WTC11 (cell line): ENCODE data around the gene B3GNT9. TPM values are rescaled to one million over a fixed set of nuclear protein-coding genes. Genes with fewer than 3 reads are reported as not detected.

Source experiments
- CREB1 ChIP-seq: sonication (generic); formaldehyde crosslinking; IDR thresholded peaks from 2 replicates; pipeline ENCODE4 v1.8.0; 2023; ENCODE audit warnings: mild to moderate bottlenecking, missing genetic modification reagents
- EMX1 ChIP-seq: fragments of 250-450 bp; sonication (Bioruptor Pico); IDR thresholded peaks from 2 replicates; pipeline ENCODE4 v1.8.0; 2021; ENCODE audit warnings: mild to moderate bottlenecking
- ETV6 ChIP-seq: sonication (generic); formaldehyde crosslinking; IDR thresholded peaks from 2 replicates; pipeline ENCODE4 v1.8.1; 2022; ENCODE audit warnings: mild to moderate bottlenecking, missing genetic modification reagents
- GRHL2 ChIP-seq: fragments of 250-450 bp; sonication (Bioruptor Pico); IDR thresholded peaks from 2 replicates; pipeline ENCODE4 v1.8.0; 2022; ENCODE audit warnings: mild to moderate bottlenecking, moderate library complexity; ENCODE audit not compliant: insufficient replicate concordance, severe bottlenecking
- NR1H2 ChIP-seq: sonication (generic); formaldehyde crosslinking; IDR thresholded peaks from 2 replicates; pipeline ENCODE4 v1.9.0; 2021; ENCODE audit warnings: mild to moderate bottlenecking, moderate library complexity, missing genetic modification reagents
- SMAD4 ChIP-seq: sonication (generic); formaldehyde crosslinking; IDR thresholded peaks from 2 replicates; pipeline ENCODE4 v1.8.0; 2022; ENCODE audit warnings: mild to moderate bottlenecking, missing genetic modification reagents
- ZNF219 ChIP-seq: sonication (generic); formaldehyde crosslinking; IDR thresholded peaks from 2 replicates; pipeline ENCODE4 v1.8.0; 2023; ENCODE audit warnings: missing genetic modification reagents, mild to moderate bottlenecking, borderline replicate concordance
- ZNF232 ChIP-seq: sonication (generic); formaldehyde crosslinking; IDR thresholded peaks from 2 replicates; pipeline ENCODE4 v1.8.0; 2022; ENCODE audit warnings: mild to moderate bottlenecking, missing genetic modification reagents
- total RNA-seq: library from RNA; stranded (reverse); gene quantifications from 3 replicates; pipeline ENCODE4 v1.2.3, GENCODE V29; 2021
- TF ChIP-seq, protein P1 (sequence below): sonication (generic); formaldehyde crosslinking; IDR thresholded peaks from 2 replicates; pipeline ENCODE4 v1.8.1; 2023; ENCODE audit warnings: mild to moderate bottlenecking, missing genetic modification reagents, borderline replicate concordance
- TF ChIP-seq, protein P2 (sequence below): sonication (generic); formaldehyde crosslinking; IDR thresholded peaks from 2 replicates; pipeline ENCODE4 v1.8.1; 2022; ENCODE audit warnings: mild to moderate bottlenecking, missing genetic modification reagents, moderate library complexity, borderline replicate concordance
- TF ChIP-seq, protein P3 (sequence below): sonication (generic); formaldehyde crosslinking; IDR thresholded peaks from 2 replicates; pipeline ENCODE4 v1.8.0; 2022; ENCODE audit warnings: mild to moderate bottlenecking, missing genetic modification reagents
- TF ChIP-seq, protein P4 (sequence below): sonication (generic); formaldehyde crosslinking; IDR thresholded peaks from 2 replicates; pipeline ENCODE4 v1.8.1; 2023; ENCODE audit warnings: mild to moderate bottlenecking, missing genetic modification reagents
- TF ChIP-seq, protein P5 (sequence below): sonication (generic); formaldehyde crosslinking; IDR thresholded peaks from 2 replicates; pipeline ENCODE4 v1.8.0; 2023; ENCODE audit warnings: missing genetic modification reagents, mild to moderate bottlenecking, borderline replicate concordance
- TF ChIP-seq, protein P6 (sequence below): fragments of 200-600 bp; IDR thresholded peaks from 2 replicates; pipeline ENCODE4 v1.8.0; 2022; ENCODE audit warnings: antibody characterized with exemption
- TF ChIP-seq, protein P7 (sequence below): sonication (generic); formaldehyde crosslinking; IDR thresholded peaks from 2 replicates; pipeline ENCODE4 v1.8.1; 2023; ENCODE audit warnings: mild to moderate bottlenecking, moderate library complexity, missing genetic modification reagents
- TF ChIP-seq, protein P8 (sequence below): sonication (generic); formaldehyde crosslinking; IDR thresholded peaks from 2 replicates; pipeline ENCODE4 v1.8.0; 2022; ENCODE audit warnings: mild to moderate bottlenecking, missing genetic modification reagents

The B3GNT9 gene
- total RNA-seq, 1 experiment from 2014 or later, result 6.4 TPM

DNA sequence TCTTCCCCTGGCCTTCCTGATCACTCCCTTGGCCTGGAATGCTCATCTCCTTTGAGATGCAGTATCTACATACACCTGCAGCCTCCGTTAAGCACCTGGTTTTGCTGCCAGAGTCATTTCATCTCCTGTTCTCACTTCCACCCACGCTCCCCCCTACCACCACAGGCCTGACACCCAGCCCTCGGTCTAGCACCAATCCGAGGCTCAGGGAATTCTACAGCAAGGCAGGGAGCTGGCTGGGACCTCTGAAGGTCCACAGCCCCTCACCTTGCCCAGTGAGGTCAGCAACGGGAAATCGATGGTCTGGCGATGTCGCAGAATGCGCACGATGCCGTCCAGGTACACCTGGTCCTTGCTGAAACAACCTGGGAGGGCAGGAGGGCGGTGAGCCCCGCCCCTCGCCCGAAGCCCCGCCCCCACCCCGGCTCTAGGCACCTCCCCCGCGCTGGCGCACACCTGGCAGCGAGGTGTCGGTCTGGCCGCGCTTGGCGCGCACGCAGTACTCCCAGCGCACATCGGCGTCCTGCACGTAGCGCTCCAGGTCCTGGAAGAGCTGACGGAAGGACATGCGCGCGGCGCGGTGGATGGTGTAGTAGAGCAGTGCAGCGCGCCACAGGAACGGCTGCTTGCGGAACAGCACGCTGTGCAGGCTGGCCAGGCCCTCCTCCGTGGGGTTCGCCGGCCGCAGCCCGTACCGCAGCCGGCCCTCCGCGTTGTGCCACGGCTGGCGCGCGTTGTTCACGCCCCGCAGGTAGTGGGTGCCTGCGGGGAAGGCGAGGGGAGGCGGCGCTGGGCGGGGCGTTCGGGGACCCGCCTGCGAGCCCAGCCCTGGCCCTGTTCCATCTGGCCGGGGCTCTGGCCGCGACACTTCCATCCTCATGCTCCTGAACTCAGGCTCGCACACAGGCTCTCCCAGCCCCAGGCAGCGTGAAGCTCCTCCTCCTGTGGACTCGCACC is 27.2 kb upstream of the B3GNT9 start (continued):
- TF ChIP-seq, protein P1, sequence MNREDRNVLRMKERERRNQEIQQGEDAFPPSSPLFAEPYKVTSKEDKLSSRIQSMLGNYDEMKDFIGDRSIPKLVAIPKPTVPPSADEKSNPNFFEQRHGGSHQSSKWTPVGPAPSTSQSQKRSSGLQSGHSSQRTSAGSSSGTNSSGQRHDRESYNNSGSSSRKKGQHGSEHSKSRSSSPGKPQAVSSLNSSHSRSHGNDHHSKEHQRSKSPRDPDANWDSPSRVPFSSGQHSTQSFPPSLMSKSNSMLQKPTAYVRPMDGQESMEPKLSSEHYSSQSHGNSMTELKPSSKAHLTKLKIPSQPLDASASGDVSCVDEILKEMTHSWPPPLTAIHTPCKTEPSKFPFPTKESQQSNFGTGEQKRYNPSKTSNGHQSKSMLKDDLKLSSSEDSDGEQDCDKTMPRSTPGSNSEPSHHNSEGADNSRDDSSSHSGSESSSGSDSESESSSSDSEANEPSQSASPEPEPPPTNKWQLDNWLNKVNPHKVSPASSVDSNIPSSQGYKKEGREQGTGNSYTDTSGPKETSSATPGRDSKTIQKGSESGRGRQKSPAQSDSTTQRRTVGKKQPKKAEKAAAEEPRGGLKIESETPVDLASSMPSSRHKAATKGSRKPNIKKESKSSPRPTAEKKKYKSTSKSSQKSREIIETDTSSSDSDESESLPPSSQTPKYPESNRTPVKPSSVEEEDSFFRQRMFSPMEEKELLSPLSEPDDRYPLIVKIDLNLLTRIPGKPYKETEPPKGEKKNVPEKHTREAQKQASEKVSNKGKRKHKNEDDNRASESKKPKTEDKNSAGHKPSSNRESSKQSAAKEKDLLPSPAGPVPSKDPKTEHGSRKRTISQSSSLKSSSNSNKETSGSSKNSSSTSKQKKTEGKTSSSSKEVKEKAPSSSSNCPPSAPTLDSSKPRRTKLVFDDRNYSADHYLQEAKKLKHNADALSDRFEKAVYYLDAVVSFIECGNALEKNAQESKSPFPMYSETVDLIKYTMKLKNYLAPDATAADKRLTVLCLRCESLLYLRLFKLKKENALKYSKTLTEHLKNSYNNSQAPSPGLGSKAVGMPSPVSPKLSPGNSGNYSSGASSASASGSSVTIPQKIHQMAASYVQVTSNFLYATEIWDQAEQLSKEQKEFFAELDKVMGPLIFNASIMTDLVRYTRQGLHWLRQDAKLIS (CRISPR knock-in tag), result no peak
- TF ChIP-seq ZNF219 (CRISPR knock-in tag) (no peak), CREB1 (CRISPR knock-in tag) (0 out of 2 replicates have a peak, but pooled peaks have one; percentile 25), NR1H2 (no peak), SMAD4 (no peak), ZNF232 (CRISPR knock-in tag) (no peak; the same call in 1 of the 2 replicates), ETV6 (peak; percentile 9; the same call in 1 of the 2 replicates), EMX1 (CRISPR knock-in tag) (no peak), GRHL2 (CRISPR knock-in tag) (no peak)
- TF ChIP-seq, protein P2, sequence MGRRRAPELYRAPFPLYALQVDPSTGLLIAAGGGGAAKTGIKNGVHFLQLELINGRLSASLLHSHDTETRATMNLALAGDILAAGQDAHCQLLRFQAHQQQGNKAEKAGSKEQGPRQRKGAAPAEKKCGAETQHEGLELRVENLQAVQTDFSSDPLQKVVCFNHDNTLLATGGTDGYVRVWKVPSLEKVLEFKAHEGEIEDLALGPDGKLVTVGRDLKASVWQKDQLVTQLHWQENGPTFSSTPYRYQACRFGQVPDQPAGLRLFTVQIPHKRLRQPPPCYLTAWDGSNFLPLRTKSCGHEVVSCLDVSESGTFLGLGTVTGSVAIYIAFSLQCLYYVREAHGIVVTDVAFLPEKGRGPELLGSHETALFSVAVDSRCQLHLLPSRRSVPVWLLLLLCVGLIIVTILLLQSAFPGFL (CRISPR knock-in tag), result no peak
- TF ChIP-seq, protein P3, sequence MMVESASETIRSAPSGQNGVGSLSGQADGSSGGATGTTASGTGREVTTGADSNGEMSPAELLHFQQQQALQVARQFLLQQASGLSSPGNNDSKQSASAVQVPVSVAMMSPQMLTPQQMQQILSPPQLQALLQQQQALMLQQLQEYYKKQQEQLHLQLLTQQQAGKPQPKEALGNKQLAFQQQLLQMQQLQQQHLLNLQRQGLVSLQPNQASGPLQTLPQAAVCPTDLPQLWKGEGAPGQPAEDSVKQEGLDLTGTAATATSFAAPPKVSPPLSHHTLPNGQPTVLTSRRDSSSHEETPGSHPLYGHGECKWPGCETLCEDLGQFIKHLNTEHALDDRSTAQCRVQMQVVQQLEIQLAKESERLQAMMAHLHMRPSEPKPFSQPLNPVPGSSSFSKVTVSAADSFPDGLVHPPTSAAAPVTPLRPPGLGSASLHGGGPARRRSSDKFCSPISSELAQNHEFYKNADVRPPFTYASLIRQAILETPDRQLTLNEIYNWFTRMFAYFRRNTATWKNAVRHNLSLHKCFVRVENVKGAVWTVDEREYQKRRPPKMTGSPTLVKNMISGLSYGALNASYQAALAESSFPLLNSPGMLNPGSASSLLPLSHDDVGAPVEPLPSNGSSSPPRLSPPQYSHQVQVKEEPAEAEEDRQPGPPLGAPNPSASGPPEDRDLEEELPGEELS (CRISPR knock-in tag), result 0 out of 2 replicates have a peak, but pooled peaks have one; percentile 55
- TF ChIP-seq, protein P4, sequence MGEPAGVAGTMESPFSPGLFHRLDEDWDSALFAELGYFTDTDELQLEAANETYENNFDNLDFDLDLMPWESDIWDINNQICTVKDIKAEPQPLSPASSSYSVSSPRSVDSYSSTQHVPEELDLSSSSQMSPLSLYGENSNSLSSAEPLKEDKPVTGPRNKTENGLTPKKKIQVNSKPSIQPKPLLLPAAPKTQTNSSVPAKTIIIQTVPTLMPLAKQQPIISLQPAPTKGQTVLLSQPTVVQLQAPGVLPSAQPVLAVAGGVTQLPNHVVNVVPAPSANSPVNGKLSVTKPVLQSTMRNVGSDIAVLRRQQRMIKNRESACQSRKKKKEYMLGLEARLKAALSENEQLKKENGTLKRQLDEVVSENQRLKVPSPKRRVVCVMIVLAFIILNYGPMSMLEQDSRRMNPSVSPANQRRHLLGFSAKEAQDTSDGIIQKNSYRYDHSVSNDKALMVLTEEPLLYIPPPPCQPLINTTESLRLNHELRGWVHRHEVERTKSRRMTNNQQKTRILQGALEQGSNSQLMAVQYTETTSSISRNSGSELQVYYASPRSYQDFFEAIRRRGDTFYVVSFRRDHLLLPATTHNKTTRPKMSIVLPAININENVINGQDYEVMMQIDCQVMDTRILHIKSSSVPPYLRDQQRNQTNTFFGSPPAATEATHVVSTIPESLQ, result no peak
- TF ChIP-seq, protein P5, sequence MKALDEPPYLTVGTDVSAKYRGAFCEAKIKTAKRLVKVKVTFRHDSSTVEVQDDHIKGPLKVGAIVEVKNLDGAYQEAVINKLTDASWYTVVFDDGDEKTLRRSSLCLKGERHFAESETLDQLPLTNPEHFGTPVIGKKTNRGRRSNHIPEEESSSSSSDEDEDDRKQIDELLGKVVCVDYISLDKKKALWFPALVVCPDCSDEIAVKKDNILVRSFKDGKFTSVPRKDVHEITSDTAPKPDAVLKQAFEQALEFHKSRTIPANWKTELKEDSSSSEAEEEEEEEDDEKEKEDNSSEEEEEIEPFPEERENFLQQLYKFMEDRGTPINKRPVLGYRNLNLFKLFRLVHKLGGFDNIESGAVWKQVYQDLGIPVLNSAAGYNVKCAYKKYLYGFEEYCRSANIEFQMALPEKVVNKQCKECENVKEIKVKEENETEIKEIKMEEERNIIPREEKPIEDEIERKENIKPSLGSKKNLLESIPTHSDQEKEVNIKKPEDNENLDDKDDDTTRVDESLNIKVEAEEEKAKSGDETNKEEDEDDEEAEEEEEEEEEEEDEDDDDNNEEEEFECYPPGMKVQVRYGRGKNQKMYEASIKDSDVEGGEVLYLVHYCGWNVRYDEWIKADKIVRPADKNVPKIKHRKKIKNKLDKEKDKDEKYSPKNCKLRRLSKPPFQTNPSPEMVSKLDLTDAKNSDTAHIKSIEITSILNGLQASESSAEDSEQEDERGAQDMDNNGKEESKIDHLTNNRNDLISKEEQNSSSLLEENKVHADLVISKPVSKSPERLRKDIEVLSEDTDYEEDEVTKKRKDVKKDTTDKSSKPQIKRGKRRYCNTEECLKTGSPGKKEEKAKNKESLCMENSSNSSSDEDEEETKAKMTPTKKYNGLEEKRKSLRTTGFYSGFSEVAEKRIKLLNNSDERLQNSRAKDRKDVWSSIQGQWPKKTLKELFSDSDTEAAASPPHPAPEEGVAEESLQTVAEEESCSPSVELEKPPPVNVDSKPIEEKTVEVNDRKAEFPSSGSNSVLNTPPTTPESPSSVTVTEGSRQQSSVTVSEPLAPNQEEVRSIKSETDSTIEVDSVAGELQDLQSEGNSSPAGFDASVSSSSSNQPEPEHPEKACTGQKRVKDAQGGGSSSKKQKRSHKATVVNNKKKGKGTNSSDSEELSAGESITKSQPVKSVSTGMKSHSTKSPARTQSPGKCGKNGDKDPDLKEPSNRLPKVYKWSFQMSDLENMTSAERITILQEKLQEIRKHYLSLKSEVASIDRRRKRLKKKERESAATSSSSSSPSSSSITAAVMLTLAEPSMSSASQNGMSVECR, result peak; percentile 73; the same call in 1 of the 2 replicates
- TF ChIP-seq, protein P6, sequence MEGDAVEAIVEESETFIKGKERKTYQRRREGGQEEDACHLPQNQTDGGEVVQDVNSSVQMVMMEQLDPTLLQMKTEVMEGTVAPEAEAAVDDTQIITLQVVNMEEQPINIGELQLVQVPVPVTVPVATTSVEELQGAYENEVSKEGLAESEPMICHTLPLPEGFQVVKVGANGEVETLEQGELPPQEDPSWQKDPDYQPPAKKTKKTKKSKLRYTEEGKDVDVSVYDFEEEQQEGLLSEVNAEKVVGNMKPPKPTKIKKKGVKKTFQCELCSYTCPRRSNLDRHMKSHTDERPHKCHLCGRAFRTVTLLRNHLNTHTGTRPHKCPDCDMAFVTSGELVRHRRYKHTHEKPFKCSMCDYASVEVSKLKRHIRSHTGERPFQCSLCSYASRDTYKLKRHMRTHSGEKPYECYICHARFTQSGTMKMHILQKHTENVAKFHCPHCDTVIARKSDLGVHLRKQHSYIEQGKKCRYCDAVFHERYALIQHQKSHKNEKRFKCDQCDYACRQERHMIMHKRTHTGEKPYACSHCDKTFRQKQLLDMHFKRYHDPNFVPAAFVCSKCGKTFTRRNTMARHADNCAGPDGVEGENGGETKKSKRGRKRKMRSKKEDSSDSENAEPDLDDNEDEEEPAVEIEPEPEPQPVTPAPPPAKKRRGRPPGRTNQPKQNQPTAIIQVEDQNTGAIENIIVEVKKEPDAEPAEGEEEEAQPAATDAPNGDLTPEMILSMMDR, result no peak
- TF ChIP-seq, protein P7, sequence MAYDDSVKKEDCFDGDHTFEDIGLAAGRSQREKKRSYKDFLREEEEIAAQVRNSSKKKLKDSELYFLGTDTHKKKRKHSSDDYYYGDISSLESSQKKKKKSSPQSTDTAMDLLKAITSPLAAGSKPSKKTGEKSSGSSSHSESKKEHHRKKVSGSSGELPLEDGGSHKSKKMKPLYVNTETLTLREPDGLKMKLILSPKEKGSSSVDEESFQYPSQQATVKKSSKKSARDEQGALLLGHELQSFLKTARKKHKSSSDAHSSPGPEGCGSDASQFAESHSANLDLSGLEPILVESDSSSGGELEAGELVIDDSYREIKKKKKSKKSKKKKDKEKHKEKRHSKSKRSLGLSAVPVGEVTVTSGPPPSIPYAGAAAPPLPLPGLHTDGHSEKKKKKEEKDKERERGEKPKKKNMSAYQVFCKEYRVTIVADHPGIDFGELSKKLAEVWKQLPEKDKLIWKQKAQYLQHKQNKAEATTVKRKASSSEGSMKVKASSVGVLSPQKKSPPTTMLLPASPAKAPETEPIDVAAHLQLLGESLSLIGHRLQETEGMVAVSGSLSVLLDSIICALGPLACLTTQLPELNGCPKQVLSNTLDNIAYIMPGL (CRISPR knock-in tag), result 0 out of 2 replicates have a peak, but pooled peaks have one; percentile 58
- TF ChIP-seq, protein P8, sequence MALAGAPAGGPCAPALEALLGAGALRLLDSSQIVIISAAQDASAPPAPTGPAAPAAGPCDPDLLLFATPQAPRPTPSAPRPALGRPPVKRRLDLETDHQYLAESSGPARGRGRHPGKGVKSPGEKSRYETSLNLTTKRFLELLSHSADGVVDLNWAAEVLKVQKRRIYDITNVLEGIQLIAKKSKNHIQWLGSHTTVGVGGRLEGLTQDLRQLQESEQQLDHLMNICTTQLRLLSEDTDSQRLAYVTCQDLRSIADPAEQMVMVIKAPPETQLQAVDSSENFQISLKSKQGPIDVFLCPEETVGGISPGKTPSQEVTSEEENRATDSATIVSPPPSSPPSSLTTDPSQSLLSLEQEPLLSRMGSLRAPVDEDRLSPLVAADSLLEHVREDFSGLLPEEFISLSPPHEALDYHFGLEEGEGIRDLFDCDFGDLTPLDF, result no peak
